Cardiac fibroblast (primary cell): ENCODE results near the gene CNOT1.

Experiments
- DNase-seq, 2 donors: peaks; one replicate each; pipeline versions ENCODE4 v3.0.0 to v3.0.0-alpha.2; 2010; ENCODE audit warnings: low read depth in 2 of 2
- H3K4me3 ChIP-seq, 2 donors: replicated peaks in 1 of 2; 1 replicate in 1 of 2; 2 replicates in 1 of 2; pipeline ENCODE4 v1.5.1; 2011; ENCODE audit warnings: low read depth in 2 of 2, low read length in 2 of 2, mild to moderate bottlenecking in 2 of 2, moderate library complexity in 1 of 2
- TF ChIP-seq, protein P1 (sequence below): IDR thresholded peaks from one replicate; pipeline ENCODE4 v1.5.1; 2011; ENCODE audit warnings: low read depth, mild to moderate bottlenecking, low read length, inconsistent platforms

Gene CNOT1

GRCh38 chr16:58487566-58488351 is 141.9 kb downstream of the CNOT1 start:
- peak; percentile 79 to 80 for DNase-seq
- TF ChIP-seq, protein P1, sequence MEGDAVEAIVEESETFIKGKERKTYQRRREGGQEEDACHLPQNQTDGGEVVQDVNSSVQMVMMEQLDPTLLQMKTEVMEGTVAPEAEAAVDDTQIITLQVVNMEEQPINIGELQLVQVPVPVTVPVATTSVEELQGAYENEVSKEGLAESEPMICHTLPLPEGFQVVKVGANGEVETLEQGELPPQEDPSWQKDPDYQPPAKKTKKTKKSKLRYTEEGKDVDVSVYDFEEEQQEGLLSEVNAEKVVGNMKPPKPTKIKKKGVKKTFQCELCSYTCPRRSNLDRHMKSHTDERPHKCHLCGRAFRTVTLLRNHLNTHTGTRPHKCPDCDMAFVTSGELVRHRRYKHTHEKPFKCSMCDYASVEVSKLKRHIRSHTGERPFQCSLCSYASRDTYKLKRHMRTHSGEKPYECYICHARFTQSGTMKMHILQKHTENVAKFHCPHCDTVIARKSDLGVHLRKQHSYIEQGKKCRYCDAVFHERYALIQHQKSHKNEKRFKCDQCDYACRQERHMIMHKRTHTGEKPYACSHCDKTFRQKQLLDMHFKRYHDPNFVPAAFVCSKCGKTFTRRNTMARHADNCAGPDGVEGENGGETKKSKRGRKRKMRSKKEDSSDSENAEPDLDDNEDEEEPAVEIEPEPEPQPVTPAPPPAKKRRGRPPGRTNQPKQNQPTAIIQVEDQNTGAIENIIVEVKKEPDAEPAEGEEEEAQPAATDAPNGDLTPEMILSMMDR = peak; percentile 92
- no peak overlapping the region for H3K4me3 ChIP-seq

DNA sequence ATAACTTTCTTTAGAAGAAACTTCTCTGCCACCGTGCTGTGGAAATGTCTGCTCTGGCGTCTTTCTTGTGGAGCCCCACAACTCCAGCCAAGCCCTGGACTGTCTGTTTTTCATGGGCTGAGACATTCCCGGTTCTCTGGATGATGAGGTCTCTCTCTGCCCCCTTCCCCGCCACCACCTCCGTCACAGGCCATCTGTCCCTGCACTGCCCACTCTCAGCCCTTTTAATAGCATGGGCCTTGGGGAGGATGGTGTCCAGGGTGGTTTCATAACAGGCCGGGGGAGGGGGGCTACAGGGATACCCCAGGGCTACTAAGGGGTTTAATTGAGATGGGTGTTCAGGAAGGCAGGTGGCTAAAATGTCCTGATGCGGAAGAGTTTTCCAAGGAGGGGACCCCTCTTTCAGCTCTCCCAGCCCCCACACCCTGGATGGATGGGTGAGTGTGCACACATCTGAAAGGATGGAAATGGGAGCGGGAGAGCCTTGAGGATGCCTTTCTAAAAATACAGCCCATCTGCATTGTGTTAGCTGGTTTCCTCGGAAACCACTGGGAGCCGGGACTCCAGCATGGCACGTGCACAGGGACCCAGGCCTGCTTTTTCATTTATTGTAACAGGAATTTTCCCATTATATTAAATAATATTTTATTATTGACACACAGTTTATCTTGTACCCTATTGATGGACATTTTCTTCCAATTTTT is 144.3 kb downstream of the CNOT1 start:
- no peak overlapping the region for H3K4me3 ChIP-seq
- DNase-seq = no peak
- TF ChIP-seq, protein P1 = no peak

GRCh38 chr16:58481931-58482330 is 147.7 kb downstream of the CNOT1 start:
- no peak overlapping the region for H3K4me3 ChIP-seq
- TF ChIP-seq, protein P1 = no peak

GRCh38 chr16:58481226-58481869 is 148.3 kb downstream of the CNOT1 start:
- no peak overlapping the region for H3K4me3 ChIP-seq
- DNase-seq = no peak
- TF ChIP-seq, protein P1 = no peak

More at GRCh38 chr16:58481931-58482330, 147.7 kb downstream of the CNOT1 start:
- no peak for DNase-seq

DNA sequence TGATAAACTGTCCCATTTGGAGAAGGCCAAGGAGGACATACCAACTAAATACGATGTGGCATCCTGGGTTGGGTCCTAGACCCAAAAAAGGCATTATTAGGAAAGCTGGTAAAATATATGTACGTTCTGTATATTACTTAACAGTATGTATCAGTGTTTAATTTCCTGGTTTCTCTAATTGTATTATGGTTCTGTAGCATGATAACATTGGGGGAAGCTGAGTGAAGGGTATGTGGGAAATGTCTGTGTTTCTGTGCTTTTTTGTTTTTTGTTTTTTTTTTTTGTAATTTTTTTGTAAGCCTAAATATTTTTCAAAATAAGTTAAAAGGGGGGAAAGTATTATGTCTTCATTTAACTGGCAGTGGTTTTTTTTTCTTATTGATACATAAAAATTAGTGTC is 151.2 kb downstream of the CNOT1 start:
- no peak for DNase-seq
- TF ChIP-seq, protein P1 = no peak
- H3K4me3 ChIP-seq = no peak overlapping the region

DNA sequence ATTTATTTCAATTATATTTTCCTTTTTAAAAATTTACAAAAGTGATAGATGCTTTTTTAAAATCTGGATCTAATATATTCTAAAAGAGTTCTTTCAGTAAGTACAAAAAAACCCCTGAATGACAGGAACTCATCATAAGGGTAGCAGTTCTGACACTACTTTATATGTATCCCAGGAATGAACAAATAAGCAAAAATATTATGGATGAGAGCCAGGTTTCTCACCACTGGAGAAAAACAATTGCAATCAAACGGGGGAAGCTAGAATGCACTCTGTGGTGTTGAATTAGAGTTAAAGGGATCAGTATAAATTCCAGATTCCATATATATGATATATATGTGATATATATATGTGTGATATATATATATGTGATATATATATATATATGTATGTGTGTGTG is 152.8 kb downstream of the CNOT1 start:
- no peak for DNase-seq
- TF ChIP-seq, protein P1 = no peak

More for the DNA sequence above, 152.8 kb downstream of the CNOT1 start:
- H3K4me3 ChIP-seq = no peak overlapping the region
